ENCODE measurements around the gene JSRP1. TPM values are rescaled to one million over a fixed set of nuclear protein-coding genes. Genes with fewer than 3 reads are reported as not detected.

JSRP1 gene
- total RNA-seq, 1 donor from 2014 or later: not detected

DNA sequence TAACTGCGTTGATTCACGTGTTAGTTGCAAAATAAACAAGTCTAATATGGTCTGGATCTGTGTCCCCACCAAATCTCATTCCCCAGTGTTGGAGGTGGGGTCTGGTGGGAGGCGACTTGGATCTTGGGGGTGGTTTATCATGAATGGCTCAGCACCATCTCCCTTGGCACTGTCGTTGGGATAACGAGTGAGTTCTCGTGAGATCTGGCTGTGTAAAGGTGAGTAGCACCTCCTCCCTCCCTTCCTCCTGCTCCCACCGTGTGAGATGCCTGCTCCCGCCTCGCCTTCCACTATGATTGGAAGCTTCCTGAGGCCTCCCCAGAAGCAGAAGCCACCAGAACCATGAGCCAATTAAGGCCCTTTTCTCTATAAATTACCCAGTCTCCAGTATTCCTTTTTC lies 20.9 kb upstream of the JSRP1 start:
- H3K27me3 ChIP-seq (ENCODE audit: control insufficient read depth, insufficient read depth, low read length): no peaks in the 10 kb centered on the region
- TF ChIP-seq, protein P1, sequence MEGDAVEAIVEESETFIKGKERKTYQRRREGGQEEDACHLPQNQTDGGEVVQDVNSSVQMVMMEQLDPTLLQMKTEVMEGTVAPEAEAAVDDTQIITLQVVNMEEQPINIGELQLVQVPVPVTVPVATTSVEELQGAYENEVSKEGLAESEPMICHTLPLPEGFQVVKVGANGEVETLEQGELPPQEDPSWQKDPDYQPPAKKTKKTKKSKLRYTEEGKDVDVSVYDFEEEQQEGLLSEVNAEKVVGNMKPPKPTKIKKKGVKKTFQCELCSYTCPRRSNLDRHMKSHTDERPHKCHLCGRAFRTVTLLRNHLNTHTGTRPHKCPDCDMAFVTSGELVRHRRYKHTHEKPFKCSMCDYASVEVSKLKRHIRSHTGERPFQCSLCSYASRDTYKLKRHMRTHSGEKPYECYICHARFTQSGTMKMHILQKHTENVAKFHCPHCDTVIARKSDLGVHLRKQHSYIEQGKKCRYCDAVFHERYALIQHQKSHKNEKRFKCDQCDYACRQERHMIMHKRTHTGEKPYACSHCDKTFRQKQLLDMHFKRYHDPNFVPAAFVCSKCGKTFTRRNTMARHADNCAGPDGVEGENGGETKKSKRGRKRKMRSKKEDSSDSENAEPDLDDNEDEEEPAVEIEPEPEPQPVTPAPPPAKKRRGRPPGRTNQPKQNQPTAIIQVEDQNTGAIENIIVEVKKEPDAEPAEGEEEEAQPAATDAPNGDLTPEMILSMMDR (IDR thresholded peaks at IDR 0.05; ENCODE audit: insufficient read depth, low read length, severe bottlenecking): no peak
- peaks cover 12% of the 10 kb centered on the region for H3K36me3 ChIP-seq (ENCODE audit: control insufficient read depth, insufficient read depth, low read length)
- H3K4me3 ChIP-seq (ENCODE audit: low read depth, low read length): no peak overlapping the region
- FAIRE-seq: no peak
- DNase-seq (ENCODE audit: low read depth): no peak

GRCh38 chr19:2276429-2276986 lies 20.3 kb upstream of the JSRP1 start:
- Histone ChIP-seq H3K27me3 (ENCODE audit: control insufficient read depth, insufficient read depth, low read length) (no peaks in the 10 kb centered on the region), H3K36me3 (ENCODE audit: control insufficient read depth, insufficient read depth, low read length) (peaks cover 16% of the 10 kb centered on the region), H3K4me3 (ENCODE audit: low read depth, low read length) (no peak overlapping the region)
- TF ChIP-seq, protein P1 (IDR thresholded peaks at IDR 0.05; ENCODE audit: insufficient read depth, low read length, severe bottlenecking): no peak
- DNase-seq (ENCODE audit: low read depth) (no peak), FAIRE-seq (no peak)

- peaks cover 17% of the 10 kb centered on the region for H3K36me3 ChIP-seq (ENCODE audit: control insufficient read depth, insufficient read depth, low read length)
- H3K4me3 ChIP-seq (ENCODE audit: low read depth, low read length): no peak overlapping the region
- FAIRE-seq (no peak), DNase-seq (ENCODE audit: low read depth) (no peak)
- no peaks in the 10 kb centered on the region for H3K27me3 ChIP-seq (ENCODE audit: control insufficient read depth, insufficient read depth, low read length)
- TF ChIP-seq, protein P1 (IDR thresholded peaks at IDR 0.05; ENCODE audit: insufficient read depth, low read length, severe bottlenecking): no peak
Measured at GRCh38 chr19:2275588-2276428, 19.6 kb upstream of the JSRP1 start.

GRCh38 chr19:2274931-2275535 lies 18.8 kb upstream of the JSRP1 start:
- TF ChIP-seq, protein P1 (IDR thresholded peaks at IDR 0.05; ENCODE audit: insufficient read depth, low read length, severe bottlenecking): peak; percentile 72
- Histone ChIP-seq H3K36me3 (ENCODE audit: control insufficient read depth, insufficient read depth, low read length) (peaks cover 17% of the 10 kb centered on the region), H3K4me3 (ENCODE audit: low read depth, low read length) (no peak overlapping the region), H3K27me3 (ENCODE audit: control insufficient read depth, insufficient read depth, low read length) (no peaks in the 10 kb centered on the region)
- no peak for FAIRE-seq
- peak; percentile 21 for DNase-seq (ENCODE audit: low read depth)

GRCh38 chr19:2274185-2274711 lies 18.0 kb upstream of the JSRP1 start:
- TF ChIP-seq, protein P1 (IDR thresholded peaks at IDR 0.05; ENCODE audit: insufficient read depth, low read length, severe bottlenecking): no peak
- no peak overlapping the region for H3K4me3 ChIP-seq (ENCODE audit: low read depth, low read length)
- DNase-seq (ENCODE audit: low read depth) (no peak), FAIRE-seq (no peak)
- H3K27me3 ChIP-seq (ENCODE audit: control insufficient read depth, insufficient read depth, low read length): no peaks in the 10 kb centered on the region
- H3K36me3 ChIP-seq (ENCODE audit: control insufficient read depth, insufficient read depth, low read length): peaks cover 17% of the 10 kb centered on the region

All from bronchial epithelial cell (primary cell).